ENCODE data around the gene SORCS3.

Gene SORCS3

GRCh38 chr10:105023211-105024111 is 382.4 kb downstream of the SORCS3 start:
- no peak for DNase-seq (ENCODE audit: low read depth)

DNA sequence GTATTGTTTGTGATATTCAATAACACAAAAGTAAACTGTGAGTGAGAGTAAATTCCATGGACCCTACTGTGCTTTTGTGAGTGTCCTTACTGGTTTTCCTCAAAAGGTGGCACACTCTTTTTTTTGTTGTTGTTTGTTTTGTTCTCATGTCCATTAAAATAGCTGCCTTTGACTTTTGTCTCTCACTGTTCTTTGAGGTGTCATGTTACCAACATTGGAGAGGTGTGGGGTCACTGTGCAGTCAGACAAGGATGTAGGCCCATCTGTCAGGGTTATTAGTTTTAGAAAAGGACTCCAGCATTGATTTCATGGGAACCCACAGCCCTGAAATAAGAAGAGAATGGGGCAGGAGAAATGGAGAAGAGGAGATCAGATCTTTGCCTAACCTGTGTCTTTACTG is 383.1 kb downstream of the SORCS3 start:
- no peak for DNase-seq (ENCODE audit: low read depth)

GRCh38 chr10:105025092-105025491 is 384.0 kb downstream of the SORCS3 start:
- no peak for DNase-seq (ENCODE audit: low read depth)

DNA sequence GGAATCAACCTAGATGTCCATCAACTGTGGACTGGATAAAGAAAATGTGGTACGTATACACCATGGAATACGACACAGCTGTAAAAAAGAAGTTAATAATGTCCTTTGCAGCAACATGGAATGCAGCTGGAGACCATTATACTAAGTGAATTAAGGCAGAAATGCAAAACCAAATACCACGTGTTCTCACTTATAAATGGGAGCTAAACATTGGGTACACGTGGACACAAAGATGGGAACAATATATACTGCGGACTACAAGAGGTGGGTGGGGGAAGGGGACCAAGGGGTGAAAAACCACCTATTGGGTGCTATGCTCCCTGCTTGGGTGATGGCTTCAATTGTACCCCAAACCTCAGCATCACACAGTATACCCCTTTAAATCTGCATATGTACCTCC is 385.5 kb downstream of the SORCS3 start:
- no peak for DNase-seq (ENCODE audit: low read depth)

- no peak for DNase-seq (ENCODE audit: low read depth)
These were observed 388.2 kb downstream of the SORCS3 start for GRCh38 chr10:105029286-105029685.

DNA sequence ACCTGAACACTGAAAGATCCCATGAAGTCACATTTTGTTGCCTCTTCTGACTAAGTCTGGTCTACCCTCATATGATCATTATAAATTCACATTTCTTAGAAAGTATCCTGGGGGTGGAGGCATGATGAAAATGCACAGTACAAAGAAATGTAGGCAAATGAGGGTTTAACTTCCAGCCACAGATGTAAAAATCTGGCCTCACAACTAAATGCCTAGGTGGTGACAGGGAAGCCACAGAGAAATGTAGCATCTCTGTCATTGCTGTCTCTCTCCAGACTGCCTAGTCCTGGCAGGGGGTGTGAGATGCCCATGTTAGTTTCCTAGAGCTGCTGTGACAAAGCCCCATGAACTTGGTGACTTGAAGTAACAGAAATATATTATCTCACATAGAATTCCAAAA is 395.9 kb downstream of the SORCS3 start:
- no peak for DNase-seq (ENCODE audit: low read depth)

DNA sequence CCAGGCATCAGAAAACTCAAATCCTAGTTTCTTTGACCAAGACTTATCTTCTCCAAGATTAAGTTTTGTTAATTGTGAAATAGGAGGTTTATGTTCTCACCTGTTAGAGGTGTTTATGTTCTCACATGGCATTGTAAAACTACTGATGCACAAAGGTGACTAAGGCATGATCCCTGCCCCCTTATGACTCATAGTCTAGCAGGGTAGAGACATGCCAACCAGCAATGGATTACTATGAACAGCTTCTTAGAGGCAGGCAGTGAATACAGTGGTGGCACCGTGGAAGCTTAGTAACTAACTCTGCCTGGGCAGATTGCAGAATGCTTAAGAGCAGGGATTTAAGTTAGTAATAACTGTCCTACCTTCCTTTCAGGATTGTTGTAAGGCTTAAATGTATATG is 400.9 kb downstream of the SORCS3 start:
- no peak for DNase-seq (ENCODE audit: low read depth)

- DNase-seq (ENCODE audit: low read depth), result no peak
These were observed 401.9 kb downstream of the SORCS3 start for GRCh38 chr10:105042906-105043552.

GRCh38 chr10:105044902-105045301 is 403.8 kb downstream of the SORCS3 start:
- no peak for DNase-seq (ENCODE audit: low read depth)

DNA sequence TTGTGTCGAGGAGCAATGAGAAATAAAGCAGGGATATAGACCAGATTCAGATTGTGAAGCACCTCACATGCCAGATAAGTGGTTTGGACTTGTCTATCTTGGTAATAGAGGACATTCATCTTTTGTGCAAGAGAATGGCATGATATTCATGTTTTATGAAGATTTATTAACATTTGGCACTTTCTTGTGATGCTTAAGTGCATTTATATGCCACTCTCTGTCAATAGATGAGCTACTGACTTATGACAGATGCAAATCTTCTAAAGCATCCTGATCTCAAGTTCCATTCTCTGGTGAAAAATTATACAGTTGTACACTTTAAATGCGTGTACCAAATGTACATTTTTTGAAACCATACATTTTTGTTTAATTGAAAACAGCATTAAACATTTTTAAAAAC is 415.3 kb downstream of the SORCS3 start:
- no peak for DNase-seq (ENCODE audit: low read depth)

DNA sequence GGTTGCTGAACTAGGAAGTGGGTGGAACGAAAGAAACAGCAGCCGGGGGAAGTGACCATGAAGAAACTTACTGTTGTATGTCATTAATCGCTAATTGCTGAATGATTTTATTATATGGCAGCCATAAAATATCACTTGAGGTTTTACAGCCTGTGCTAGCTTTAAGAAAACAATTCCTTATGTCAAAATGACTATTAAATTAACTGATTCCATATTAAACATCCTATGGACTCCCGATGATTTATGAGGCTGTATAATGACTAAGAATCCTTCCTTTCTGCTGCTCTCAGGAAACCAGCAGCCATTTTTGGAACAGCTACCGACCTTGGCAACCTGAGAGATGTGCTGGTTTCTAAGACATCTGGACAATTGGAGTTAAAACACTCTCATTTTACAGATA is 421.9 kb downstream of the SORCS3 start:
- DNase-seq (ENCODE audit: low read depth), result no peak

DNA sequence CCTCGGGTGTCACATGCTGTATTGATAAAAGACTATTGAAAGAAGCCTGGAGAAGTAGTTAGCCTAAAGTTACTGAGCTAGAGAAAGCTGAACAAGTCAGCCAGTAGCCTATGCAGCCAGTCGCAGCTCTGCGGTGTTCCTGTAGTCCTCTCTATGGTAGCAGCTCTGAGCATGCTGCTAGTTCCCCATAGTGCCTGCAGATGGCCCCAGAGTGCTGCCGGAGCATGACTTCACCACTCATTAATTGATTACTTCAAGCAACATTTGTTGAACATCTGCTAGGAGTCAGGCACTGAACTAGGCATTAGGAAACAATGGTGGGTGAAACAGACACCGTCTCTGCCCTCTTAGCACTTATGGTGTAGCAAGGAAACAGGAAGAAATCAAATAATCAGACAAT is 422.7 kb downstream of the SORCS3 start:
- no peak for DNase-seq (ENCODE audit: low read depth)

DNA sequence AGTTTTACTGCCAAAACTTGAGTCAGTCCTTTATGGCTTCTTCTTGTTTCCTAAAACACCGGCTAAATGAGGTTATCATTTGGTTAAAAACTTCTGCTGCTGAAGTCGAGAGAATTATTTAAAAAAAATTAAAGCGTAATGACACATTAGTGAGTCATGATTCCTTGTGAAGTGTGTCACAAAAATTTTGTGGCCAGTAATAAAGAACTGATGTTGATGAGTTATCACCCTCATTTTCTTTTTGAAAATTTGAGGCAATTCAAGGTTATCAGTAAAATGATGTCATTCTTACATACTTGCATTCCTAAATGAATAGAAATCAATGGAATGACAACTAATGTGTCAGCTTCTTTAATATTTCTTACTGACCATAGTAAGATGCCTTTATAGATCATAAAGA is 427.4 kb downstream of the SORCS3 start:
- DNase-seq (ENCODE audit: low read depth), result no peak

- DNase-seq (ENCODE audit: low read depth), result no peak
These were observed 429.2 kb downstream of the SORCS3 start for GRCh38 chr10:105070249-105070648.

GRCh38 chr10:105070952-105071351 is 429.9 kb downstream of the SORCS3 start:
- no peak for DNase-seq (ENCODE audit: low read depth)

DNA sequence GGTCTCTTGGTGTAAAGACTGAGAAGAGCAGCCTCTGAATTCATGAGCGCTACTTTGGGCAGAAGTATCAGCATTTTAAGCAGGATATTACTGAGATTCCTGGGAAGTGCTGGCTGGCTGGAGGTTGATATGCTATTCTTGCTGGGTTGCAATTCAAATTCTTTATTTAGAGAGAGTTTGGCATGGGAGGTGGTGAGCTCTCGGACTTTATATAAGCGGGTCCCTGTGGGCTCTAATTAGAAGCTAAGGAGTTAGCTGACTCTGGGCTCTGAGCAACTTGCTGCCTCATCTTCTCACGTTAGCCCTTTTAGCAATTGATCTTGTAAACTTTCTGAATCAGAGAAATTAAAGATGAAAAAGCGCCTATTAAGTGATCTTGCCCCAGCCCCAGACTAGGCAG is 430.9 kb downstream of the SORCS3 start:
- no peak for DNase-seq (ENCODE audit: low read depth)

DNA sequence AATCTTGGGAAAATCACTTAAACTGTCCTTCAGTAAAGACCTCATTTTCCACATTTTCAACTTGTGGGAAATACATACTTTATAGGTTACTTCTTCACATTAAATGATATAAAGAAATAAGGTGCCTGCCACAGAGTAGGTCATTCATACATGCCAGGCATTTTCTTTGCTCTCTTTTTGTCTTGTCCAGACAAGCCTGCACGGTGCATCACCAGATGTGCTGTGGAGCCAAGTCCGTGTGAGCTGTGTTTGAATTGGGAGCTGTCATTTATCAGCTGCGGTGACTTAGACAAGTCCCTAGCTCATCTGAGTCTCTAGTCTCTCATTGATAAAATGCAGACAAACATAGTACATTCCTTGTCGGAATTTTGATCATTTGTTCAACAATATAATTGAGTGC is 432.9 kb downstream of the SORCS3 start:
- no peak for DNase-seq (ENCODE audit: low read depth)

- DNase-seq (ENCODE audit: low read depth), result no peak
These were observed 433.9 kb downstream of the SORCS3 start for GRCh38 chr10:105075031-105075430.

GRCh38 chr10:105085980-105086379 is 444.9 kb downstream of the SORCS3 start:
- no peak for DNase-seq (ENCODE audit: low read depth)

- DNase-seq (ENCODE audit: low read depth), result no peak
These were observed 453.0 kb downstream of the SORCS3 start for GRCh38 chr10:105094048-105094447.

DNA sequence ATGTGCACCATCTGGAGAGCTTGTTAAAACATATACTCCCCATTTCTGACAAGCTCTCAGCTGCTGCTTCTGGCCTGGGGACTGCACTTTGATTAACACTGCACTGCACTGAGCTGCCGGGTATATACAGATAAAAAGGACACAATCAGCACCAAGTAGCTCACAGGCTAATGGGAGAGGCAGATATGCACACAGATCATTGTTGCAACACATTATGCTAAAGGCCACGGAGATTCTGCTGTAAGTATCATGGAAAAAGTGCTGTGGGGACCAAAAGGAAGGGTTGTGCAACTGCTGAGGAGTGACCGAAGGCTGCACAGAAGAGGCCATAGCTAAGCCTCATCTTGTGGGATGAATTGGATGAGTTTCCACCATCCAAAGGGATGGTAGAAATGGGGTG is 455.2 kb downstream of the SORCS3 start:
- no peak for DNase-seq (ENCODE audit: low read depth)

GRCh38 chr10:105102977-105103376 is 461.9 kb downstream of the SORCS3 start:
- DNase-seq (ENCODE audit: low read depth), result no peak

DNA sequence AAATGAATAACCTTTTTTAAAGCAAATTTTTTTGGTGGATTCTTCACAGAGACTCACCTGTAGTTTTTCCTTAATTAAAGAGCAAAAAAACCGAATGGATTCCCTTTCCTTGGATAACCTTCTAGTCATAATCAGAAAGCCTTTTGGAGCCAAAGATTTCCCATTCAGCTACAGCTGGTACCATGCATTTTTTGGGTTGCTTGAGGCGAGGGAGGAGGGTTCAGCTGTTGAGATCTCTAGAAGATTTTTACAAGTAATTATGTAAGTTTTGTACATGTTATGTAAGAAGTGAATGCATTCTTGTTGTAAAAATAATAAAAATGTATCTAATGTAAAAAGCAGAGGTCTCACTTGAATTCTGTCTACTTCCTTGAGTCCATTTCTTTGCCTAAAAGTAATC is 463.2 kb downstream of the SORCS3 start:
- DNase-seq (ENCODE audit: low read depth), result no peak

DNA sequence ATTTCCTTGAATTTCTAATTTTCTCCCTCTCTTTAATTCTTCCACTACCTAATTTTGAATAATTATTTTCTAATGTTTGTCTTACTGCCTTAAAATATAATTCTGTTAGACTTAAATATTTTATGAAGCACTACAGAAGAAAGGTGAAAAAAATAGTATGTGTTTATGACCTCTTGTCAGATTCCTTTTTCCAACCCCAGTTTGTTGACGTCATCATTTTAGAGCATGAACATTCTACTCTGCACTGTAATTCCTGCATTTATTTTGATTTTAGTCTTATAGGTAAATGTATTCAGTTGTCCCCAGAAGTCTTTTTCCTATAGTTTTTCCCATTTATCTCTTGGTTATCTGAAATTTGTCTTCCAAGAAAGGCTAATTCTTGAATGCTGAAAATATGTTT is 468.1 kb downstream of the SORCS3 start:
- no peak for DNase-seq (ENCODE audit: low read depth)
